GM18858 (cell line): ENCODE results near the gene CACNA1B.
"Not testable (repeated sequence)": the region's sequence is repeated elsewhere in the genome, so short reads cannot be mapped to it uniquely, and the experiment has no call there.

Experiments used
- ATAC-seq: cut with Tn5 transposase; IDR thresholded peaks from one replicate; pipeline ENCODE4 v1.9.1; 2021; ENCODE audit not compliant: unreplicated experiment

The CACNA1B gene

GRCh38 chr9:137885121-137885520, 7.5 kb downstream of the CACNA1B start:
- not testable (repeated sequence) for ATAC-seq

- not testable (repeated sequence) for ATAC-seq
Measured at GRCh38 chr9:137888621-137889020, 11.0 kb downstream of the CACNA1B start.

GRCh38 chr9:137889966-137890365, 12.4 kb downstream of the CACNA1B start:
- not testable (repeated sequence) for ATAC-seq

GRCh38 chr9:137890768-137891587, 13.4 kb downstream of the CACNA1B start:
- not testable (repeated sequence) for ATAC-seq

GRCh38 chr9:137891588-137892423, 14.2 kb downstream of the CACNA1B start:
- no peak for ATAC-seq

- no peak for ATAC-seq
Measured at GRCh38 chr9:137892424-137893191, 15.0 kb downstream of the CACNA1B start.

GRCh38 chr9:137893670-137894069, 16.1 kb downstream of the CACNA1B start:
- ATAC-seq: no peak

- ATAC-seq: no peak
Measured at GRCh38 chr9:137899551-137900360, 22.2 kb downstream of the CACNA1B start.

GRCh38 chr9:137900584-137901310, 23.2 kb downstream of the CACNA1B start:
- ATAC-seq: no peak

GRCh38 chr9:137902646-137903045, 25.1 kb downstream of the CACNA1B start:
- ATAC-seq: no peak

GRCh38 chr9:137905740-137906139, 28.2 kb downstream of the CACNA1B start:
- ATAC-seq: no peak

- no peak for ATAC-seq
Measured at GRCh38 chr9:137907776-137908175, 30.2 kb downstream of the CACNA1B start.

- no peak for ATAC-seq
Measured at GRCh38 chr9:137912671-137913070, 35.1 kb downstream of the CACNA1B start.

GRCh38 chr9:137913132-137913531, 35.5 kb downstream of the CACNA1B start:
- ATAC-seq: no peak

- ATAC-seq: no peak
Measured at GRCh38 chr9:137913771-137914767, 36.5 kb downstream of the CACNA1B start.

GRCh38 chr9:137916540-137916939, 39.0 kb downstream of the CACNA1B start:
- no peak for ATAC-seq

GRCh38 chr9:137917116-137917515, 39.5 kb downstream of the CACNA1B start:
- no peak for ATAC-seq

GRCh38 chr9:137917795-137918194, 40.2 kb downstream of the CACNA1B start:
- ATAC-seq: no peak
